Natural killer cell treated with Interleukin-12 subunit alpha and Interleukin-12 subunit beta and Interleukin-15 and Interleukin-18, amount 100 ng/mL, for 72 hours (primary cell): ENCODE data around the gene FMO2. TPM values are rescaled to one million over a fixed set of nuclear protein-coding genes. Genes with fewer than 3 reads are reported as not detected.
"Not testable (repeated sequence)": the region's sequence is repeated elsewhere in the genome, so short reads cannot be mapped to it uniquely, and the experiment has no call there.

Source experiments
- ATAC-seq, 2 donors: fragments of 150-1000 bp; cut with Tn5 transposase in 1 of 2; sonication (Bioruptor Pico), chemical (Tn5 transposase) in 1 of 2; 2 replicates each; pipeline ENCODE4 v1.10.0; 2021
- DNase-seq: peaks from one replicate; pipeline ENCODE4 v3.0.0; 2022; ENCODE audit warnings: low spot score
- H3K27ac Mint-ChIP-seq, 2 donors: 1 replicate in 1 of 2; 2 replicates in 1 of 2; pipeline ENCODE4 v1.8.0; 2022; ENCODE audit warnings: mixed read lengths in 2 of 2, mild to moderate bottlenecking in 1 of 2, moderate library complexity in 1 of 2
- H3K27me3 Mint-ChIP-seq, 2 donors: 1 replicate in 1 of 2; 2 replicates in 1 of 2; pipeline ENCODE4 v1.8.0; 2022; ENCODE audit warnings: mixed read lengths in 2 of 2
- H3K36me3 Mint-ChIP-seq: one replicate; pipeline ENCODE4 v1.8.0; 2022; ENCODE audit warnings: mixed read lengths
- H3K4me1 Mint-ChIP-seq, 2 donors: 1 replicate in 1 of 2; 2 replicates in 1 of 2; pipeline ENCODE4 v1.8.0; 2022; ENCODE audit warnings: low read depth in 2 of 2, mixed read lengths in 2 of 2, mild to moderate bottlenecking in 1 of 2
- H3K4me3 Mint-ChIP-seq: one replicate; pipeline ENCODE4 v1.8.0; 2022; ENCODE audit warnings: mixed read lengths
- H3K9me3 Mint-ChIP-seq: 2 replicates; pipeline ENCODE4 v1.8.0; 2022; ENCODE audit warnings: mixed read lengths
- total RNA-seq, 2 donors: library from RNA; stranded (reverse); gene quantifications; one replicate each; pipeline ENCODE4 v1.2.3, GENCODE V29; 2022

Gene FMO2
- total RNA-seq, 2 donors from 2014 or later, result not detected

DNA sequence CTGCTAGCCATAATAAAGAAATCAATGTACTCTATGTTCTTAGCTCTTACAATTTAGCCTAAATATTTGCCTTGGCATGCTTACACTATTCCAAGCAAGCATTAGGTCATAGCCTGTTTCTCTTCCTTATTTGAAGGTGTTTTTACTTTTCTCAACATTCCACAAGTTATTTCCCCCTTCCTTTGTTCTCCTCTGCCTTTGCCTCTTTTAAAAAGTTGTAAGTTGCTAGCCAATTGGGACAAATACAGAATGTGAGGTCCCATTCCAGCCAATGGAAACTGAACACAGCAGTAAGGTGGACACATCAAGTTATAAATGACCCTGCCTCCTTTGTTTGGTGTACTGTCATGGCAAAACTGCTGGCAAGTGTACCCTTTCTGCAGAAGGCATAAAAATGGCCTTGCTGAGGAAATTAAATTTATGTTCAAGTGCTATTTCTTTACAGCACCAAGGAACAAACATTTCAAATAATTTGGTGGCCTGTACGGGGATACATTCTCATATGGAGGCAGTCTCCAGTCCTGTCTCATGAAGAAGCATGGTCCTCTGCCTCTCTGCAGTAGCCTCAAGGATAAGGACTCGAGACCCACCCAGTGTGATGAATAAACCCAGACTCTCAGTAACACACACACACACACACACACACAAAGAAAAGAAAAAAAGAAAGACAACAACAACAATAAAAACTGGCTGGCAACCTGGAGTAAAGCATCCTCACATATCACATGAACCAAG is 34.4 kb downstream of the FMO2 start:
- no peak overlapping the region for H3K4me3 Mint-ChIP-seq
- no peaks in the 10 kb centered on the region for H3K36me3 Mint-ChIP-seq
- no peak overlapping the region for H3K27ac Mint-ChIP-seq
- ATAC-seq (no peak), DNase-seq (no peak)
- H3K4me1 Mint-ChIP-seq, result no peaks in the 10 kb centered on the region
- peaks cover 11 to 29% of the 10 kb centered on the region in 2 donors for H3K27me3 Mint-ChIP-seq
- no peaks in the 10 kb centered on the region for H3K9me3 Mint-ChIP-seq

DNA sequence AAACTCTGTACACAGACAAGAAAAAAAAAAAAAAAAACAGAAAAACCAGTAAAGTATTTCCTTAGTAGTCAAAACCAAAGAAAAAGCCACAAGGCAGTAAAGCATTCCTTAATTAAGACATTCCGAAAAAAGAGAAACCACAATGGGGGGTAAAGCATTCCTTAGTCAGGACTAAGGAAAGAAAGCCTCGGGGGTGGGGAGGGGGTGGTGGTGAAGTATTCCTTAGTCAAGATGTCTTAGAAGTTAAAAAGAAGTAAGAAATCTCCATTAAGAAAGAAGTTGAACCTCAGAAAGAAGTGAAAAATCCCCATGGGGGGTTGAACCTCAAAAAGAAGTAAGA is 35.0 kb downstream of the FMO2 start:
- Mint-ChIP-seq H3K9me3 (no peaks in the 10 kb centered on the region), H3K27ac (no peak overlapping the region), H3K4me1 (no peaks in the 10 kb centered on the region), H3K36me3 (no peaks in the 10 kb centered on the region), H3K4me3 (no peak overlapping the region), H3K27me3 (peaks cover 11 to 29% of the 10 kb centered on the region in 2 donors)
- ATAC-seq (no peak), DNase-seq (no peak)

GRCh38 chr1:171220581-171221054 is 35.5 kb downstream of the FMO2 start:
- H3K4me1 Mint-ChIP-seq, result no peaks in the 10 kb centered on the region
- H3K27me3 Mint-ChIP-seq, result peaks cover 11 to 29% of the 10 kb centered on the region in 2 donors
- DNase-seq (no peak), ATAC-seq (no peak)
- no peak overlapping the region for H3K4me3 Mint-ChIP-seq
- H3K36me3 Mint-ChIP-seq, result no peaks in the 10 kb centered on the region
- no peak overlapping the region for H3K27ac Mint-ChIP-seq
- H3K9me3 Mint-ChIP-seq, result no peaks in the 10 kb centered on the region

DNA sequence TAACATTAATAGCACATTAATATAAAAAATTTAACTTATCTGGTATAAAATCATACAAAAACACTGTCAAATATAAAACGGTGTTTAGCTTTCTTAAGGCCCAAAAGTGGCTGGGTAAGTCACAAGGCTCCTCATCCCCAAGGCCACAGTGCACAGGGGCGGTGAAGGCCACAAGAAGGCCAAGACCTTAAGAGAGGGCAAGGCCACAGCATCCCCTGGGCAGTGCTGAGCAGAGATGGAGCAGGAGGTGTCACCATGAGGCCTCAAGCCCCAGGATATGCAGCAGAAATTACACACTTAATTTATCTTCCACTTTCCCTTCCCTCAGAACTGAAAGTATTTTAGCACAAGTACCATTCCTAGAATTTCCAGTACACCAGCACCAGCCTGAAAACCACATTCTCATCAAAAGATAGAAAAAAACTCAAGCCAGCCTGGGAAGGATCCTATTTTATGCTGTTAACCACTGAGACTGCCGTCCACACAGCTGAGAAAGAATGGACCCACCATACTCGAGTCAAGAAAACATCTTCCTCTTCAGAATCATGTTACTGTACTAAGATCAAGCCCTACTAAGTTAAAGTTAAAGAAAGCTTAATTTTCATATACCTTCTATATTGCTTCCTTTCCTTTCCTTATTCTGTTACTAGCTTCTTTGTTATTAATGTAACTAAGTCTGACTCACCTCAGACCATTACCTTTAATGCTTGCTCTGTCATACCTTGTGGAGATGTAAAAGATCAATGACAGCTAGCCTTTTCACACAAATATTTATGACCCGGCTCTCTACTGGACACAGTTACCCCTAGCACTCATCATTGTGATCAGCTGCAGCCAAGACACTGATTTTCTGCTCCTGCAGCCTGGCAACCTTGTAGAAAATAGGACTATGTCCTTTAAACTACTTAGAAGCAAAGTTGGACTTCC is 36.8 kb downstream of the FMO2 start:
- Mint-ChIP-seq H3K36me3 (no peaks in the 10 kb centered on the region), H3K27me3 (peaks cover 13 to 29% of the 10 kb centered on the region in 2 donors), H3K4me3 (no peak overlapping the region), H3K9me3 (no peaks in the 10 kb centered on the region), H3K27ac (no peak overlapping the region), H3K4me1 (no peaks in the 10 kb centered on the region)
- no peak for DNase-seq
- ATAC-seq, result no peak

- no peaks in the 10 kb centered on the region for H3K36me3 Mint-ChIP-seq
- no peaks in the 10 kb centered on the region for H3K9me3 Mint-ChIP-seq
- ATAC-seq (no peak), DNase-seq (no peak)
- H3K27ac Mint-ChIP-seq, result no peak overlapping the region
- no peaks in the 10 kb centered on the region for H3K4me1 Mint-ChIP-seq
- peaks cover 15 to 39% of the 10 kb centered on the region in 2 donors for H3K27me3 Mint-ChIP-seq
- no peak overlapping the region for H3K4me3 Mint-ChIP-seq
Measured at GRCh38 chr1:171222936-171223335, 37.8 kb downstream of the FMO2 start.

GRCh38 chr1:171224257-171224656 is 39.2 kb downstream of the FMO2 start:
- H3K36me3 Mint-ChIP-seq, H3K9me3 Mint-ChIP-seq, H3K4me1 Mint-ChIP-seq, H3K27ac Mint-ChIP-seq, ATAC-seq, H3K4me3 Mint-ChIP-seq, DNase-seq: not testable (repeated sequence)
- H3K27me3 Mint-ChIP-seq, result peaks cover 11 to 27% of the 10 kb centered on the region in 2 donors

DNA sequence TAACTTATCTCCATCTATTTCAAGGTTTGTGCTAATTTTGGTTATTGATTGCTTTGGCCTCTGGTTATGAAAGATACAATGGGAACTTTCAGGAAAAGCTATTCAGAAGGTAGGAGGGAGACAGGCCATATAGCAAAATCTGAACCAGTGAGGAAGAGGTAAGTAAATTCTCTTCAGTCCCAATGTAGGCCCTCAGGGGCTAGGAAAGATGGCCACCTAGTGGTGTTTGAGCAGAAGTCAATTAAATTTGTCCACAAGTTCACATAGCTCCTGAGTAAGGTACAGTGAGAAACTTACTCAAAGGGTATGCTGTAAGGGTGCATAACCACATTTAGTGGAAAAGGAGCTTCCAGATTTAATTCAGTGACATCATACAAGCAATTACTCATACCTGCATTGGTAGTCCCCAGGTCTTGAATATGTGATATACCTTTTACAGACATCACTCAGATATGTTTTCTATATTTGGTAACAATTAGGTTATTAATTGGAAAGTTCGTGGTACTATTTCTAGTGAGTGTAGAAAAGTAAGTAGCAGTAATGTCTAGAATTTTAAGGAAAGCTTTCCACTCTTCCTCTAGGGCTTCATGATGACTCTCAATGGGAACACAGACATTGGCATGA is 41.8 kb downstream of the FMO2 start:
- Mint-ChIP-seq H3K36me3 (no peaks in the 10 kb centered on the region), H3K4me1 (no peaks in the 10 kb centered on the region), H3K9me3 (no peaks in the 10 kb centered on the region), H3K27ac (no peak overlapping the region), H3K27me3 (peaks cover 6 to 17% of the 10 kb centered on the region in 2 donors), H3K4me3 (no peak overlapping the region)
- DNase-seq (no peak), ATAC-seq (no peak)

- peaks cover 11 to 34% of the 10 kb centered on the region in 2 donors for H3K27me3 Mint-ChIP-seq
- no peak for DNase-seq
- H3K4me3 Mint-ChIP-seq, result no peak overlapping the region
- no peak overlapping the region for H3K27ac Mint-ChIP-seq
- no peak for ATAC-seq
- peaks cover 3% of the 10 kb centered on the region for H3K9me3 Mint-ChIP-seq
- no peaks in the 10 kb centered on the region for H3K36me3 Mint-ChIP-seq
- no peaks in the 10 kb centered on the region for H3K4me1 Mint-ChIP-seq
Measured at GRCh38 chr1:171231326-171231725, 46.2 kb downstream of the FMO2 start.

- Mint-ChIP-seq H3K36me3 (no peaks in the 10 kb centered on the region), H3K4me1 (no peaks in the 10 kb centered on the region), H3K9me3 (peaks cover 3% of the 10 kb centered on the region), H3K27ac (no peak overlapping the region), H3K4me3 (no peak overlapping the region), H3K27me3 (peaks cover 9 to 29% of the 10 kb centered on the region in 2 donors)
- no peak for DNase-seq
- ATAC-seq, result no peak
Measured at GRCh38 chr1:171233183-171233582, 48.1 kb downstream of the FMO2 start.

DNA sequence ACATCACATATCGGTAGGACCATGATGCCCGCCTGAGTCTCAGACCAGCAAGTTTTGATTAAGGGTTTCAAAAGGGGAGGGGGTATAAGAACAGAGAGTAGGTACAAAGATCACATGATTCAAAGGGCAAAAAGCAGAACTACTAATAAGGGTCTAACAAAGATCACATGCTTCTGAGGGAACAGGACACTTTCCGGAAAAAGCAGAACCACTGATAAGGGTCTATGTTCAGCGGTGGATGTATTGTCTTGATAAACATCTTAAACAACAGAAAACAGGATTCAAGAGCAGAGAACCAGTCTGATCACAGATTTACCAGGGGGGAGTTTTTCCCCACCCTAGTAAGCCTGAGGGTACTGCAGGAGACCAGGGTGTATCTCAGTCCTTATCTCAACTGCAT is 51.1 kb downstream of the FMO2 start:
- not testable (repeated sequence) for DNase-seq, ATAC-seq, H3K27ac Mint-ChIP-seq, H3K4me3 Mint-ChIP-seq, H3K4me1 Mint-ChIP-seq
- peaks cover 24 to 49% of the 10 kb centered on the region in 2 donors for H3K27me3 Mint-ChIP-seq
- H3K36me3 Mint-ChIP-seq, result peaks cover 19% of the 10 kb centered on the region
- peaks cover 16% of the 10 kb centered on the region for H3K9me3 Mint-ChIP-seq

- Mint-ChIP-seq H3K36me3 (peaks cover 13% of the 10 kb centered on the region), H3K9me3 (peaks cover 7% of the 10 kb centered on the region), H3K4me1 (no peaks in the 10 kb centered on the region), H3K27me3 (peaks cover 33 to 37% of the 10 kb centered on the region in 2 donors), H3K27ac (no peak overlapping the region), H3K4me3 (no peak overlapping the region)
- ATAC-seq, result no peak
- no peak for DNase-seq
Measured at GRCh38 chr1:171243878-171244277, 58.8 kb downstream of the FMO2 start.

DNA sequence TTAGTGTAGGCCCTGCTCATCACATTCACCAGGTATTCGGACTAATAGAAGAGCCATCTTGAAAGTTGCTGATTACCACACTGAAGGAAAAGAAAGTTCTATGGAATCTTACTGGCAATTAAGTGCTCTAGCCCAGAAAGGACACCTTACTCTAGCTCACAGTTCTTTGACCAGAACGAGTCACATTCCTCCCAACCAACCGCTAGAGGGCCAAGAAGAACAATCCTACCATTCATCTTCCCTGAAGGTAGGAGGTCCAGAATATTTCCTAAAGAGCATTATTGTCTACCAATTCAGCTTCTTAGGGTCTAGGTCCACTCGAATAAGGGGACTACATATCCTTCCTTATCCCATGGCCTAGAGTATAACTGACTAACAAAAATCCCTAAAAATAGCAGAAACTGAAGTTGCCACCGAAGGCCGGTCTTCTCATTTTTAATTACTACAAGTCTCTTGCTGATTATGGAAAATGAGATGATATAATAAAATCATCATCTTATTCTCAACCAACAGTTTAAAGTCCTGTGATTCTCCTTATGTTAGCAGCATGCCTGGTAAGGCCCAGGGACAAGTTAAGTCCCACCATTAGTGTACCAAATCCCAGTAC is 60.5 kb downstream of the FMO2 start:
- no peak overlapping the region for H3K4me3 Mint-ChIP-seq
- H3K27ac Mint-ChIP-seq, result no peak overlapping the region
- no peaks in the 10 kb centered on the region for H3K4me1 Mint-ChIP-seq
- H3K9me3 Mint-ChIP-seq, result no peaks in the 10 kb centered on the region
- no peaks in the 10 kb centered on the region for H3K36me3 Mint-ChIP-seq
- no peak for DNase-seq
- H3K27me3 Mint-ChIP-seq, result peaks cover 27 to 35% of the 10 kb centered on the region in 2 donors
- no peak for ATAC-seq

DNA sequence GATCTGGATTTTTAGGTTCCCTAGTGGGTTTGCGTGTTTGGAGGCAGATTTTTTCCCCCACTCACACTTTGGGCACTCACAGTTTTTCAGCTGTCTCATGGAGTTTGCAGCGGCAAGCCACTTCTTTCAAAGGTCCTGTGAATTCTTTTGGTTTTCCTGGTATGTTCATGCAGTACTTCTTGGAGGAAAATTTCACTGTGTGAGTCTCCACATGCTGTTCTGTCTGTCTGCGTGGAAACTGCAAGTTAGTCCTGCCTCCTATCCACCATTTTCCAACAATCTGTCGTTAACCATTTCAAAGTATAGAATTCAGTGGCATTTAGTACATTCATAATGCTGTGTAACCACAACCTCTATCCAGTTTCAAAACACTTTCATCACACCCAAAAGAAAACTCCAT is 62.4 kb downstream of the FMO2 start:
- Mint-ChIP-seq H3K27me3 (peaks cover 26 to 38% of the 10 kb centered on the region in 2 donors), H3K4me1 (peaks cover 0 to 2% of the 10 kb centered on the region in 2 donors), H3K9me3 (no peaks in the 10 kb centered on the region), H3K36me3 (no peaks in the 10 kb centered on the region), H3K27ac (no peak overlapping the region), H3K4me3 (no peak overlapping the region)
- ATAC-seq, result no peak
- no peak for DNase-seq
